Mesothelial cell of epicardium (in vitro differentiated cells): Measurements from ENCODE around the gene HERC4. TPM values are rescaled to one million over a fixed set of nuclear protein-coding genes. Genes with fewer than 3 reads are reported as not detected.

Experiments
- DNase-seq, 2 experiments: peaks; one replicate each; pipeline ENCODE4 v3.0.0; 2021; ENCODE audit warnings: low spot score in 2 of 2; ENCODE audit not compliant: unreplicated experiment in 2 of 2
- H3K27ac Mint-ChIP-seq: 2 replicates; pipeline ENCODE4 v1.8.0; 2021; ENCODE audit warnings: mixed read lengths
- H3K27me3 Mint-ChIP-seq: 2 replicates; pipeline ENCODE4 v1.8.0; 2021; ENCODE audit warnings: low read depth, mixed read lengths
- H3K36me3 Mint-ChIP-seq: 2 replicates; pipeline ENCODE4 v1.8.0; 2021; ENCODE audit warnings: mixed read lengths
- H3K4me1 Mint-ChIP-seq: 2 replicates; pipeline ENCODE4 v1.8.0; 2021; ENCODE audit warnings: mixed read lengths
- H3K4me3 Mint-ChIP-seq: 2 replicates; pipeline ENCODE4 v1.8.0; 2021; ENCODE audit warnings: mild to moderate bottlenecking, moderate library complexity, mixed read lengths
- H3K9me3 Mint-ChIP-seq: 2 replicates; pipeline ENCODE4 v1.8.0; 2021; ENCODE audit warnings: mixed read lengths
- total RNA-seq: library from RNA; stranded (reverse); gene quantifications from 3 replicates; pipeline ENCODE4 v1.2.1, GENCODE V29; 2021
- TF ChIP-seq, protein P1 (sequence below): fragments of 200-600 bp; sonication (generic); IDR thresholded peaks from one replicate; pipeline ENCODE4 v1.5.0; 2021; ENCODE audit warnings: antibody characterized with exemption; ENCODE audit not compliant: unreplicated experiment

The HERC4 gene
- total RNA-seq, 1 donor from 2014 or later = 56.2 TPM

DNA sequence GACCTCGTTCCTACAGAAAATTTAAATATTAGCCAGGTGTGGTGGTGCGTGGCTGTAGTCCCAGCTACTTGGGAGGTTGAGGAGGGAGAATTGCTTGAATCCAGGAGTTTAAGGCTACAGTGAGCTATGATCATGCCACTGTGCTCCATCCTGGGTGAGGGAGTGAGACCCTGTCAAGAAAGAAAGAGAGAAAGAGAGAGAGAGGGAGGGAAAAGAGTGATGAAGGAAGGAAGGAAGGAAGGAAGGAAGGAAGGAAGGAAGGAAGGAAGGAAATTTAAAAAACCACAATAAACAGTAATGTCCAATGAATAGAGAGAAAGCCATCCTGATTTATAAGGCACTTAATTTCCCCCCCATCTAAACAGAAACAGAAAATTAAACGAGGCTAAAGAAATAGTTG, 43.6 kb upstream of the HERC4 start:
- H3K27ac Mint-ChIP-seq = no peak overlapping the region
- H3K4me3 Mint-ChIP-seq = no peak overlapping the region
- TF ChIP-seq, protein P1, sequence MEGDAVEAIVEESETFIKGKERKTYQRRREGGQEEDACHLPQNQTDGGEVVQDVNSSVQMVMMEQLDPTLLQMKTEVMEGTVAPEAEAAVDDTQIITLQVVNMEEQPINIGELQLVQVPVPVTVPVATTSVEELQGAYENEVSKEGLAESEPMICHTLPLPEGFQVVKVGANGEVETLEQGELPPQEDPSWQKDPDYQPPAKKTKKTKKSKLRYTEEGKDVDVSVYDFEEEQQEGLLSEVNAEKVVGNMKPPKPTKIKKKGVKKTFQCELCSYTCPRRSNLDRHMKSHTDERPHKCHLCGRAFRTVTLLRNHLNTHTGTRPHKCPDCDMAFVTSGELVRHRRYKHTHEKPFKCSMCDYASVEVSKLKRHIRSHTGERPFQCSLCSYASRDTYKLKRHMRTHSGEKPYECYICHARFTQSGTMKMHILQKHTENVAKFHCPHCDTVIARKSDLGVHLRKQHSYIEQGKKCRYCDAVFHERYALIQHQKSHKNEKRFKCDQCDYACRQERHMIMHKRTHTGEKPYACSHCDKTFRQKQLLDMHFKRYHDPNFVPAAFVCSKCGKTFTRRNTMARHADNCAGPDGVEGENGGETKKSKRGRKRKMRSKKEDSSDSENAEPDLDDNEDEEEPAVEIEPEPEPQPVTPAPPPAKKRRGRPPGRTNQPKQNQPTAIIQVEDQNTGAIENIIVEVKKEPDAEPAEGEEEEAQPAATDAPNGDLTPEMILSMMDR = no peak
- H3K9me3 Mint-ChIP-seq = no peaks in the 10 kb centered on the region
- DNase-seq = no peak
- H3K27me3 Mint-ChIP-seq = no peaks in the 10 kb centered on the region
- no peaks in the 10 kb centered on the region for H3K36me3 Mint-ChIP-seq
- no peaks in the 10 kb centered on the region for H3K4me1 Mint-ChIP-seq

DNA sequence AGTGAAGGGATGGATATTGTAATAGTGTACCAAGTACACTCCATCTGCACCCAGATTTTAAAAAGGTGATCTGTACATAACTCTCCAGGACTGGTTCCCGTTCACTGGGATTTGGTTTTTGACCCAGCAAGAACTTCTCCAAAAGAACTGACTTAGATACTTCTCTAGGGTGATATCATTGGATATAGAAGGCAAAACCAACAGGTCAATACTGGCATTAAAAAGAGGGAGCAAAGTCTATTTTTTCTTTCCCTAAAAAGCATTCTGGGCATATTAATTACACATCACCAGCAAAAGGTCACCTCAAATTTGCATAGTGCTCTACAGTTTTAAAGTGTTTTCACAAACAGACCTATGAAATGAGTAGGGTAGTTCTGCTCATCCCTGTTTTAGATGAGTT, 37.8 kb upstream of the HERC4 start:
- TF ChIP-seq, protein P1 = no peak
- Mint-ChIP-seq H3K4me3 (no peak overlapping the region), H3K27ac (no peak overlapping the region), H3K4me1 (peaks cover 3% of the 10 kb centered on the region), H3K36me3 (no peaks in the 10 kb centered on the region), H3K9me3 (no peaks in the 10 kb centered on the region), H3K27me3 (no peaks in the 10 kb centered on the region)
- DNase-seq = no peak

DNA sequence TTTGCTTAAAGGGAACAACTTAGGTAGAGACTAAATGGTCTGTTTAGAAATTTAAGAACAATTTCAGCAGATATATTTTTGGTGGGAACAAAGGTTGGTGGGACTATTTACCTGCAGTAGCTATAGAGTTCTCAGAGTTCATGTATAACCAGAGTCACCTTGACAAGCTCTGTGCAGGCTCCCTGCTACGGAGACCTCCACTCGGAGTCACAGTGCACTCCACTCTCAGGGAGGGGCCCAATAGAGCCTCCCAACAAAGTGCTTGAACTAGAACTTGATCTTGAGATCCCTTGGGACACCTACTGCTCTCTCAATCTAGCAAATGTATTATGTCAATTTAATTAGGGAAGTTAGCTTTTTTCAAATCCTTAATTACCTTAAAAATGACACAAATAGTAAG, 36.5 kb upstream of the HERC4 start:
- DNase-seq = no peak
- Mint-ChIP-seq H3K27me3 (no peaks in the 10 kb centered on the region), H3K36me3 (no peaks in the 10 kb centered on the region), H3K27ac (no peak overlapping the region), H3K4me1 (peaks cover 3% of the 10 kb centered on the region), H3K4me3 (no peak overlapping the region), H3K9me3 (no peaks in the 10 kb centered on the region)
- TF ChIP-seq, protein P1 = no peak

DNA sequence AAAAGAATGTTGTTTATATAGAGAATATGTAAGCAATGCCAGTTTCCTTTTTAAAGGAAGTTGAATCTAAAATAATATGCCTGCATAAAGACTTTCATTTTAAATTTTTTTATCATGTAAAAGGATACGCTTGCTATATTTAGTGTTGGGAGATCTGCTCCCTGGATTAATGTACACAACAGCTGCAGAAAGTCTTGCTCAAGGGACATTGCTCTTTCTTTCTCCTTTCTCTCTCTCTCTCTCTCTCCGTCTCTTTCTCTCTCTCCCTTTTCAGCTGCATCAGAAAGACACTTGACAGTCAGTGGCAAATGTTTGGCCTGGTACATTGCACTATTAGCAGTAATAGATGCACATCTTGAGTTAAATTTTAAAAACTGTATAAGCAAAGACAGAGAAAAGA, 34.9 kb upstream of the HERC4 start:
- no peak overlapping the region for H3K27ac Mint-ChIP-seq
- H3K4me3 Mint-ChIP-seq = no peak overlapping the region
- no peaks in the 10 kb centered on the region for H3K27me3 Mint-ChIP-seq
- TF ChIP-seq, protein P1 = no peak
- DNase-seq = no peak
- H3K4me1 Mint-ChIP-seq = peaks cover 7% of the 10 kb centered on the region
- no peaks in the 10 kb centered on the region for H3K36me3 Mint-ChIP-seq
- no peaks in the 10 kb centered on the region for H3K9me3 Mint-ChIP-seq

DNA sequence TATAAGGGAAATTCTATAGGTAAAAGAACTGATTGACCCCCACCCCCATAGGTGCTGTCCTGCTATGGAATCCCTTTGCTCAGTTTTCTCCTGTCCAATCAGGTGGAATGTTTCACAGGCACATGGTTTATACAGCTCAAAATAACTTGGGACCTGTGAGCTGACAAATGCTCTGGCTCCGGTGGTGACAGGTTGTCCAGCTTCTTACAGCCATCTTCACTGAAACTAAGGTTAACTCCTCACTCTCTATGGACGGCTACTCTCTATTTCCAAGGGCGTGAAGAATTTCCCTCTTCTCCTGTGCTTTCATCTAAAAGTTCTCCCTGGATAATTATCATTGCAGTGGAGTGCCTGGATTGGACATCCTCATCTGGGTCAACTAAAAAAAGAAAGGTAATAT, 34.2 kb upstream of the HERC4 start, which contains the start of gene MYPN:
Gene MYPN, plus strand, starts transcription at position 158 of the 400 bp plus-strand sequence. CDS start 11,951 bp downstream, outside the sequence.
- TF ChIP-seq, protein P1 = no peak
- Mint-ChIP-seq H3K4me3 (no peak within 1 kb of the TSS), H3K4me1 (peaks cover 7% of the 10 kb centered on the region), H3K36me3 (no peaks in the 10 kb centered on the region), H3K27me3 (no peaks in the 10 kb centered on the region), H3K27ac (no peak within 1 kb of the TSS), H3K9me3 (no peaks in the 10 kb centered on the region)
- no peak for DNase-seq

DNA sequence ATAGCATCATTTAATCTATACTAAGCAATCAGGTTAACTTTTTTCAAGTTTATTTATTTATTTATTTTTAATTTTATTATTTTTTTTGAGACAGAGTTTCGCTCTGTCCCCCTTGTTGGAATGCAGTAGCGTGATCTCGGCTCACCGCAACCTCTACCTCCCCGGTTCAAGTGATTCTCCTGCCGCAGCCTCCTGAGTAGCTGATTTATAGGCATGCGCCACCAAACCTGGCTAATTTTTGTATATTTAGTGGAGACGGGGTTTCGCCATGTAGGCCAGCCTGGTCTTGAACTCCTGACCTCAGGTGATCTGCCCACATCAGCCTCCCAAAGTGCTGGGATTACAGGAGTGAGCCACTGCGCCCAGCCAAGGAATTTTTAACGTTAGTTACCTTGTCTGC, 33.6 kb upstream of the HERC4 start:
- no peaks in the 10 kb centered on the region for H3K36me3 Mint-ChIP-seq
- H3K9me3 Mint-ChIP-seq = no peaks in the 10 kb centered on the region
- no peak for DNase-seq
- no peak overlapping the region for H3K27ac Mint-ChIP-seq
- H3K27me3 Mint-ChIP-seq = no peaks in the 10 kb centered on the region
- H3K4me3 Mint-ChIP-seq = no peak overlapping the region
- TF ChIP-seq, protein P1 = no peak
- peaks cover 7% of the 10 kb centered on the region for H3K4me1 Mint-ChIP-seq
